SK-N-SH treated with all-trans-retinoic acid at 6 μM for 48 hours (cell line): ENCODE data around the gene EXOC3L2.

ENCODE experiments used
- ATAC-seq: fragments of 200-7000 bp; cut with Tn5 transposase; 3 replicates; pipeline ENCODE4 v1.9.1; 2020; ENCODE audit warnings: mild to moderate bottlenecking, moderate library complexity
- ARNTL ChIP-seq: fragments of 450-650 bp; formaldehyde crosslinking; IDR thresholded peaks from 2 replicates; pipeline ENCODE4 v1.5.0; 2020; ENCODE audit warnings: low read depth, mild to moderate bottlenecking, moderate library complexity, borderline replicate concordance
- CSDC2 ChIP-seq: fragments of 250-450 bp; sonication (Bioruptor Pico); IDR thresholded peaks from 2 replicates; pipeline ENCODE4 v1.5.0; 2020; ENCODE audit warnings: mild to moderate bottlenecking, moderate library complexity
- GLIS3 ChIP-seq: fragments of 250-450 bp; sonication (Bioruptor Pico); IDR thresholded peaks from 2 replicates; pipeline ENCODE4 v1.5.0; 2020; ENCODE audit warnings: mild to moderate bottlenecking, moderate library complexity
- ISL1 ChIP-seq: fragments of 250-450 bp; sonication (Bioruptor Pico); IDR thresholded peaks from 2 replicates; pipeline ENCODE4 v2.1.2; 2022; ENCODE audit warnings: mild to moderate bottlenecking, moderate library complexity
- PPARA ChIP-seq: fragments of 250-450 bp; sonication (Bioruptor Pico); IDR thresholded peaks from 2 replicates; pipeline ENCODE4 v1.5.0; 2020; ENCODE audit warnings: mild to moderate bottlenecking, borderline replicate concordance
- RARB ChIP-seq: fragments of 250-450 bp; sonication (Bioruptor Pico); IDR thresholded peaks from 2 replicates; pipeline ENCODE4 v1.8.0; 2021; ENCODE audit warnings: mild to moderate bottlenecking, moderate library complexity
- SNAI2 ChIP-seq: fragments of 250-450 bp; sonication (Bioruptor Pico); IDR thresholded peaks from 2 replicates; pipeline ENCODE4 v1.5.0; 2020; ENCODE audit warnings: mild to moderate bottlenecking, moderate library complexity
- TOX ChIP-seq: fragments of 250-450 bp; sonication (Bioruptor Pico); IDR thresholded peaks from 2 replicates; pipeline ENCODE4 v1.8.0; 2021; ENCODE audit warnings: mild to moderate bottlenecking, moderate library complexity, borderline replicate concordance
- ZFP30 ChIP-seq: fragments of 450-650 bp; formaldehyde crosslinking; IDR thresholded peaks from 2 replicates; pipeline ENCODE4 v1.5.0; 2022; ENCODE audit warnings: mild to moderate bottlenecking, moderate library complexity
- ZNF565 ChIP-seq: fragments of 450-650 bp; formaldehyde crosslinking; conservative IDR thresholded peaks from 2 replicates; pipeline ENCODE4 v1.5.0; 2020; ENCODE audit warnings: low read depth, mild to moderate bottlenecking, moderate library complexity
- ZNF70 ChIP-seq: fragments of 450-650 bp; formaldehyde crosslinking; IDR thresholded peaks from 2 replicates; pipeline ENCODE4 v1.5.0; 2020; ENCODE audit warnings: mild to moderate bottlenecking, moderate library complexity
- ZNF8 ChIP-seq: fragments of 450-650 bp; formaldehyde crosslinking; IDR thresholded peaks from 2 replicates; pipeline ENCODE4 v1.5.0; 2020; ENCODE audit warnings: mild to moderate bottlenecking, moderate library complexity
- TF ChIP-seq, protein P1 (sequence below): fragments of 250-450 bp; sonication (Bioruptor Pico); IDR thresholded peaks from 2 replicates; pipeline ENCODE4 v1.5.1; 2020; ENCODE audit warnings: low read depth, mild to moderate bottlenecking, moderate library complexity
- TF ChIP-seq, protein P2 (sequence below): fragments of 250-450 bp; sonication (Bioruptor Pico); IDR thresholded peaks from 2 replicates; pipeline ENCODE4 v1.5.1; 2021; ENCODE audit warnings: mild to moderate bottlenecking, moderate library complexity
- TF ChIP-seq, protein P3 (sequence below): fragments of 250-450 bp; sonication (Bioruptor Pico); IDR thresholded peaks from 2 replicates; pipeline ENCODE4 v1.8.0; 2020; ENCODE audit warnings: mild to moderate bottlenecking, moderate library complexity, borderline replicate concordance
- TF ChIP-seq, protein P4 (sequence below): fragments of 250-450 bp; sonication (Bioruptor Pico); IDR thresholded peaks from 2 replicates; pipeline ENCODE4 v1.8.0; 2021; ENCODE audit warnings: low read depth, mild to moderate bottlenecking, moderate library complexity, borderline replicate concordance
- TF ChIP-seq, protein P5 (sequence below): fragments of 250-450 bp; sonication (Bioruptor Pico); IDR thresholded peaks from 2 replicates; pipeline ENCODE4 v1.5.0; 2020; ENCODE audit warnings: mild to moderate bottlenecking, moderate library complexity

EXOC3L2 gene

DNA sequence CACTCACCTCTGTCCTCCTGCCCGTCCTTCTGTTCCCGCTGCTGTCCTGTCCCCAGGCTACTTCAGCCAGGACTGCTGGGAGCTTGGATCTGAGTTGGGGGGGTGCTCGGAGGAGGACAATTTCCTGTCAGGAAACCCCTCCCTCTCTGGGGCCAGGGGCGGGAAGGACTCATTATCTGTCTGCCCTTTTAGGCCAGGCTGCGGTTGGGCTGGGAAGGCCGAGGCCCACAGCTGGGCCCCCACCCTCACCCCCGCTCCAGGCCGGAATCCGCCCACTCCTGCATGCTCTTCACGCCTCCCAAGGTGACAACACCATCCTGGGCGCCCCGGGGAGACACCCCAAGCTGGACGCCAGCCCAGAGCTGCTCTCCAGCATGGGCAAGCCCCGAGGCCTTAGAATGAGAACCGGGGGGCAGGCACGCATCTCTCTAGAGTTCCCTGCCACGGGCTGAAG lies at the start of gene EXOC3L2:
Gene EXOC3L2 (minus strand): TSS at position 74 of the 454 bp plus-strand sequence. CDS start 6,362 bp downstream, outside the sequence.
- no peak for TF ChIP-seq CSDC2
- no peak for TF ChIP-seq ISL1 (CRISPR knock-in tag)
- TF ChIP-seq ZNF8 (CRISPR knock-in tag), result no peak
- TF ChIP-seq, protein P1, sequence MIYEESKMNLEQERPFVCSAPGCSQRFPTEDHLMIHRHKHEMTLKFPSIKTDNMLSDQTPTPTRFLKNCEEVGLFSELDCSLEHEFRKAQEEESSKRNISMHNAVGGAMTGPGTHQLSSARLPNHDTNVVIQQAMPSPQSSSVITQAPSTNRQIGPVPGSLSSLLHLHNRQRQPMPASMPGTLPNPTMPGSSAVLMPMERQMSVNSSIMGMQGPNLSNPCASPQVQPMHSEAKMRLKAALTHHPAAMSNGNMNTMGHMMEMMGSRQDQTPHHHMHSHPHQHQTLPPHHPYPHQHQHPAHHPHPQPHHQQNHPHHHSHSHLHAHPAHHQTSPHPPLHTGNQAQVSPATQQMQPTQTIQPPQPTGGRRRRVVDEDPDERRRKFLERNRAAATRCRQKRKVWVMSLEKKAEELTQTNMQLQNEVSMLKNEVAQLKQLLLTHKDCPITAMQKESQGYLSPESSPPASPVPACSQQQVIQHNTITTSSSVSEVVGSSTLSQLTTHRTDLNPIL (CRISPR knock-in tag), result no peak
- TF ChIP-seq RARB, result no peak
- TF ChIP-seq GLIS3 (CRISPR knock-in tag), result no peak

DNA sequence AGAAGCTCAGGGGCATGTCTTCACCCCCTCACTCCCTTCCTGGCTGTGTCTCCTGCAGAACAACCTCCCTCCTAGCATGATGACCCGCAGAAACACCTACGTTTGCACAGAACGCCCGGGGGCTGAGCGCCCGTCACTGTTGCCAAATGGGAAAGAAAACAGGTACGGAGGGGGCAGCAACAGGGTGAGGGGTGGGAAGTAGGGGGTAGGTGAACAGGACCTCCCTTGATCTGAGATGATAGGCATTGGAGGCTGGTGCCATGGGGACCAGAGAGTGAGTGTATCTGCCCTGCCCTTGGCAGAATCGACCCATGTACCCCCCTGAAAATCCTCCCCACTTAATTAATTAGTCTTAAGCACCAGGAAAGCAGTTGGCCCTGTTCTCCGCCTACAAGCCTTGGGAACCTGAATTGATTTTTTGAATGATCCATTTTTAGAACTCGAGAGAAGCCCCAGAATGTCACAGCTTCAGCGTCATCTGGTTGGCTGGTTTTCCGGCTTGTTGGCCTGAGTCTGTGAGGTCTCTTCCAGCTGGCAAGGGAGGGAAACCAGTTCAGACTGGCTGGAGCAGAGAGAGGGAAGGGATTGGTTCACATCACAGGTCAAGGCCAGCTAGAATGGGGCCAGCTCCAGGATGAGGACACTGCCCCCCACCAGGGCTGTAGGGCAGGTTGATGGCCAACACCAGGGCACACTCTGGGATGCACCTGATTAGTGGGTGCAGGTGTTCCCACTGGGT lies 49.3 kb upstream of the EXOC3L2 start:
- no peak for ATAC-seq
- TF ChIP-seq CSDC2 (no peak), PPARA (CRISPR knock-in tag) (no peak), GLIS3 (CRISPR knock-in tag) (no peak), ZNF70 (no peak), TOX (CRISPR knock-in tag) (no peak), SNAI2 (CRISPR knock-in tag) (no peak)
- TF ChIP-seq, protein P2, sequence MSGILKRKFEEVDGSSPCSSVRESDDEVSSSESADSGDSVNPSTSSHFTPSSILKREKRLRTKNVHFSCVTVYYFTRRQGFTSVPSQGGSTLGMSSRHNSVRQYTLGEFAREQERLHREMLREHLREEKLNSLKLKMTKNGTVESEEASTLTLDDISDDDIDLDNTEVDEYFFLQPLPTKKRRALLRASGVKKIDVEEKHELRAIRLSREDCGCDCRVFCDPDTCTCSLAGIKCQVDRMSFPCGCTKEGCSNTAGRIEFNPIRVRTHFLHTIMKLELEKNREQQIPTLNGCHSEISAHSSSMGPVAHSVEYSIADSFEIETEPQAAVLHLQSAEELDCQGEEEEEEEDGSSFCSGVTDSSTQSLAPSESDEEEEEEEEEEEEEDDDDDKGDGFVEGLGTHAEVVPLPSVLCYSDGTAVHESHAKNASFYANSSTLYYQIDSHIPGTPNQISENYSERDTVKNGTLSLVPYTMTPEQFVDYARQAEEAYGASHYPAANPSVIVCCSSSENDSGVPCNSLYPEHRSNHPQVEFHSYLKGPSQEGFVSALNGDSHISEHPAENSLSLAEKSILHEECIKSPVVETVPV (CRISPR knock-in tag), result no peak
- TF ChIP-seq, protein P1 (CRISPR knock-in tag), result no peak
- TF ChIP-seq, protein P3, sequence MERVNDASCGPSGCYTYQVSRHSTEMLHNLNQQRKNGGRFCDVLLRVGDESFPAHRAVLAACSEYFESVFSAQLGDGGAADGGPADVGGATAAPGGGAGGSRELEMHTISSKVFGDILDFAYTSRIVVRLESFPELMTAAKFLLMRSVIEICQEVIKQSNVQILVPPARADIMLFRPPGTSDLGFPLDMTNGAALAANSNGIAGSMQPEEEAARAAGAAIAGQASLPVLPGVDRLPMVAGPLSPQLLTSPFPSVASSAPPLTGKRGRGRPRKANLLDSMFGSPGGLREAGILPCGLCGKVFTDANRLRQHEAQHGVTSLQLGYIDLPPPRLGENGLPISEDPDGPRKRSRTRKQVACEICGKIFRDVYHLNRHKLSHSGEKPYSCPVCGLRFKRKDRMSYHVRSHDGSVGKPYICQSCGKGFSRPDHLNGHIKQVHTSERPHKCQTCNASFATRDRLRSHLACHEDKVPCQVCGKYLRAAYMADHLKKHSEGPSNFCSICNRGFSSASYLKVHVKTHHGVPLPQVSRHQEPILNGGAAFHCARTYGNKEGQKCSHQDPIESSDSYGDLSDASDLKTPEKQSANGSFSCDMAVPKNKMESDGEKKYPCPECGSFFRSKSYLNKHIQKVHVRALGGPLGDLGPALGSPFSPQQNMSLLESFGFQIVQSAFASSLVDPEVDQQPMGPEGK (CRISPR knock-in tag), result no peak
- TF ChIP-seq, all 23 proteins: peak for 0

More for the DNA sequence above, at the start of gene EXOC3L2:
- no peak for ATAC-seq

DNA sequence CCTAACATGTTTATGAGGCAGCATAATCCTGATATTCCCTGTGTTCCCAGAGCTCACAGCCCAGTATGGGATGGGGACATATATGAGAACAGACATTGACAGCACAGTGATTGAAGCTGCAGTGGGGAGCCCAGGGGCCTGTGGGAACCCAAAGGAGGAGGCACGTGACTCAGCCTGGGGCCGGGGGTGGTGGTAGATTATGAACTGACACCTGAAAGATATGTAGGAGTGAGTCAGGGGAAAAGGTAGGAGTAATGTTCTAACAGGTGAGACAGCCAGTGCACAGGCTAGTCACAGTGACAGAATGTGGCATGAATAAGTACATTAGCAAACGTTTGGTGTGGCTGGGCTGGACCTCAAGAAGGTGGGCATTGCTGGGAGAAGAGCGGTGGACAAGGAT lies 48.5 kb upstream of the EXOC3L2 start:
- TF ChIP-seq, protein P1 (CRISPR knock-in tag), result no peak
- TF ChIP-seq PPARA (CRISPR knock-in tag) (no peak), SNAI2 (CRISPR knock-in tag) (no peak), ARNTL (no peak), ISL1 (CRISPR knock-in tag) (no peak), ZFP30 (no peak), RARB (no peak), ZNF70 (no peak), ZNF565 (no peak), GLIS3 (CRISPR knock-in tag) (no peak)
- TF ChIP-seq, protein P4, sequence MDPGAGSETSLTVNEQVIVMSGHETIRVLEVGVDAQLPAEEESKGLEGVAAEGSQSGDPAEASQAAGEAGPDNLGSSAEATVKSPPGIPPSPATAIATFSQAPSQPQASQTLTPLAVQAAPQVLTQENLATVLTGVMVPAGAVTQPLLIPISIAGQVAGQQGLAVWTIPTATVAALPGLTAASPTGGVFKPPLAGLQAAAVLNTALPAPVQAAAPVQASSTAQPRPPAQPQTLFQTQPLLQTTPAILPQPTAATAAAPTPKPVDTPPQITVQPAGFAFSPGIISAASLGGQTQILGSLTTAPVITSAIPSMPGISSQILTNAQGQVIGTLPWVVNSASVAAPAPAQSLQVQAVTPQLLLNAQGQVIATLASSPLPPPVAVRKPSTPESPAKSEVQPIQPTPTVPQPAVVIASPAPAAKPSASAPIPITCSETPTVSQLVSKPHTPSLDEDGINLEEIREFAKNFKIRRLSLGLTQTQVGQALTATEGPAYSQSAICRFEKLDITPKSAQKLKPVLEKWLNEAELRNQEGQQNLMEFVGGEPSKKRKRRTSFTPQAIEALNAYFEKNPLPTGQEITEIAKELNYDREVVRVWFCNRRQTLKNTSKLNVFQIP (CRISPR knock-in tag), result no peak
- TF ChIP-seq, protein P5, sequence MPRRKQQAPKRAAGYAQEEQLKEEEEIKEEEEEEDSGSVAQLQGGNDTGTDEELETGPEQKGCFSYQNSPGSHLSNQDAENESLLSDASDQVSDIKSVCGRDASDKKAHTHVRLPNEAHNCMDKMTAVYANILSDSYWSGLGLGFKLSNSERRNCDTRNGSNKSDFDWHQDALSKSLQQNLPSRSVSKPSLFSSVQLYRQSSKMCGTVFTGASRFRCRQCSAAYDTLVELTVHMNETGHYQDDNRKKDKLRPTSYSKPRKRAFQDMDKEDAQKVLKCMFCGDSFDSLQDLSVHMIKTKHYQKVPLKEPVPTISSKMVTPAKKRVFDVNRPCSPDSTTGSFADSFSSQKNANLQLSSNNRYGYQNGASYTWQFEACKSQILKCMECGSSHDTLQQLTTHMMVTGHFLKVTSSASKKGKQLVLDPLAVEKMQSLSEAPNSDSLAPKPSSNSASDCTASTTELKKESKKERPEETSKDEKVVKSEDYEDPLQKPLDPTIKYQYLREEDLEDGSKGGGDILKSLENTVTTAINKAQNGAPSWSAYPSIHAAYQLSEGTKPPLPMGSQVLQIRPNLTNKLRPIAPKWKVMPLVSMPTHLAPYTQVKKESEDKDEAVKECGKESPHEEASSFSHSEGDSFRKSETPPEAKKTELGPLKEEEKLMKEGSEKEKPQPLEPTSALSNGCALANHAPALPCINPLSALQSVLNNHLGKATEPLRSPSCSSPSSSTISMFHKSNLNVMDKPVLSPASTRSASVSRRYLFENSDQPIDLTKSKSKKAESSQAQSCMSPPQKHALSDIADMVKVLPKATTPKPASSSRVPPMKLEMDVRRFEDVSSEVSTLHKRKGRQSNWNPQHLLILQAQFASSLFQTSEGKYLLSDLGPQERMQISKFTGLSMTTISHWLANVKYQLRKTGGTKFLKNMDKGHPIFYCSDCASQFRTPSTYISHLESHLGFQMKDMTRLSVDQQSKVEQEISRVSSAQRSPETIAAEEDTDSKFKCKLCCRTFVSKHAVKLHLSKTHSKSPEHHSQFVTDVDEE (CRISPR knock-in tag), result no peak
- ATAC-seq, result no peak
